Activated naive CD4-positive, alpha-beta T cell treated with Interleukin-2 at 50 U/mL for 16 hours (primary cell): Measurements from ENCODE around the gene AGXT.

Experiments used
- DNase-seq: peaks from one replicate; pipeline ENCODE4 v3.0.0-alpha.2; 2020

The AGXT gene

GRCh38 chr2:240899468-240899865 lies 30.8 kb downstream of the AGXT start:
- no peak for DNase-seq

- DNase-seq: no peak
These were observed 31.7 kb downstream of the AGXT start for GRCh38 chr2:240900141-240900860.

GRCh38 chr2:240901986-240902614 lies 33.5 kb downstream of the AGXT start:
- DNase-seq: no peak

GRCh38 chr2:240902615-240903041 lies 34.0 kb downstream of the AGXT start:
- no peak for DNase-seq

GRCh38 chr2:240903191-240904060 lies 34.8 kb downstream of the AGXT start:
- DNase-seq: no peak

GRCh38 chr2:240904216-240905175 lies 35.9 kb downstream of the AGXT start:
- no peak for DNase-seq

- no peak for DNase-seq
These were observed 36.7 kb downstream of the AGXT start for GRCh38 chr2:240905176-240905781.

- no peak for DNase-seq
These were observed 37.7 kb downstream of the AGXT start, which contains the start of gene CROCC2 for GRCh38 chr2:240906141-240906910. TSS of gene CROCC2 (plus strand) at chr2:240906336. CDS start at chr2:240906514, 178 bp downstream.

- DNase-seq: no peak
These were observed 38.4 kb downstream of the AGXT start for GRCh38 chr2:240906911-240907590.

GRCh38 chr2:240909216-240909974 lies 40.8 kb downstream of the AGXT start:
- DNase-seq: no peak

- no peak for DNase-seq
These were observed 43.1 kb downstream of the AGXT start for GRCh38 chr2:240911641-240912265.

- no peak for DNase-seq
These were observed 44.5 kb downstream of the AGXT start for GRCh38 chr2:240912878-240913809.

- DNase-seq: peak; percentile 62
These were observed 45.4 kb downstream of the AGXT start for GRCh38 chr2:240913810-240914644.

GRCh38 chr2:240914645-240915525 lies 46.3 kb downstream of the AGXT start:
- no peak for DNase-seq

GRCh38 chr2:240915526-240916341 lies 47.1 kb downstream of the AGXT start:
- no peak for DNase-seq
